ENCODE results near the gene POLR2F. TPM values are rescaled to one million over a fixed set of nuclear protein-coding genes. Genes with fewer than 3 reads are reported as not detected.

The POLR2F gene
- total RNA-seq, 1 experiment from 2014 or later, result 107 TPM

- no peaks in the 10 kb centered on the region for H3K9me3 ChIP-seq (ENCODE audit: control insufficient read depth in 1 of 2, insufficient read depth in 1 of 2, low read depth in 1 of 2, low read length in 2 of 2)
- H3K4me3 ChIP-seq (replicated peaks in 1 of 2; ENCODE audit: low read depth in 1 of 2, low read length in 2 of 2), result no peak overlapping the region
- no peak for TF ChIP-seq EGR1 (IDR thresholded peaks at IDR 0.05; ENCODE audit: low read depth)
- no peaks in the 10 kb centered on the region for H4K20me1 ChIP-seq (ENCODE audit: insufficient read depth)
- peaks cover 7 to 22% of the 10 kb centered on the region in 2 experiments for H3K4me1 ChIP-seq (ENCODE audit: control insufficient read depth in 1 of 2, insufficient read depth in 2 of 2, low read length in 2 of 2)
- BruUV-seq (replicated peaks), result no TSS peak
- RAD21 ChIA-PET (ENCODE audit: low non-redundant PET in 1 of 2, low total read pairs in 2 of 2, uncharacterized antibody in 2 of 2, unreplicated experiment in 2 of 2), result no interaction called here
- no peaks in the 10 kb centered on the region for H3K9me2 ChIP-seq (ENCODE audit: insufficient read depth)
- DNase-seq (ENCODE audit: low read depth, low spot score) (no peak), ATAC-seq (no peak)
- intact Hi-C loops (cut with micrococcal nuclease), result no loop called here
- H3K27me3 ChIP-seq (ENCODE audit: insufficient read depth, low read length), result no peaks in the 10 kb centered on the region
- H3K9ac ChIP-seq (ENCODE audit: low read length), result no peak overlapping the region
- H3K4me2 ChIP-seq (ENCODE audit: low read length), result no peak overlapping the region
- no peak overlapping the region for H3K27ac ChIP-seq (ENCODE audit: low read depth, low read length)
- CTCF ChIA-PET, result no interaction called here
- peaks cover 4 to 8% of the 10 kb centered on the region in 2 experiments; a peak in 2 of 4 replicates for H3K36me3 ChIP-seq (ENCODE audit: control insufficient read depth in 1 of 2, insufficient read depth in 2 of 2, low read length in 2 of 2)
- no peak overlapping the region for H2AFZ ChIP-seq (ENCODE audit: low read depth, low read length, poor library complexity, severe bottlenecking)
- peaks cover 31% of the 10 kb centered on the region for H3K79me2 ChIP-seq (ENCODE audit: insufficient read depth, low read length)
- POLR2A ChIA-PET, result no interaction called here
Observed at GRCh38 chr22:37910890-37911672, 42.4 kb upstream of the POLR2F start.

GRCh38 chr22:37911697-37912096, 41.8 kb upstream of the POLR2F start:
- H3K9ac ChIP-seq (ENCODE audit: low read length), result no peak overlapping the region
- H3K9me3 ChIP-seq (ENCODE audit: control insufficient read depth in 1 of 2, insufficient read depth in 1 of 2, low read depth in 1 of 2, low read length in 2 of 2), result no peaks in the 10 kb centered on the region
- intact Hi-C loops (cut with micrococcal nuclease), result no loop called here
- no peak for DNase-seq (ENCODE audit: low read depth, low spot score)
- no TSS peak for BruUV-seq (replicated peaks)
- peak; percentile 46; the same call in 1 of the 2 replicates for ATAC-seq
- no peak overlapping the region for H2AFZ ChIP-seq (ENCODE audit: low read depth, low read length, poor library complexity, severe bottlenecking)
- RAD21 ChIA-PET (ENCODE audit: low non-redundant PET in 1 of 2, low total read pairs in 2 of 2, uncharacterized antibody in 2 of 2, unreplicated experiment in 2 of 2), result no interaction called here
- TF ChIP-seq SP1 (IDR thresholded peaks at IDR 0.05; ENCODE audit: low read depth) (no peak), EZH2 (IDR thresholded peaks at IDR 0.05) (no peak), ELF1 (IDR thresholded peaks at IDR 0.05; ENCODE audit: borderline replicate concordance, low read depth) (no peak), POLR2A (IDR thresholded peaks at IDR 0.05; ENCODE audit: borderline replicate concordance, extremely low read depth, insufficient read depth, insufficient read length) (no peak), ZFX (IDR thresholded peaks at IDR 0.05) (no peak), SRF (IDR thresholded peaks at IDR 0.05; ENCODE audit: low read depth) (no peak), RAD21 (IDR thresholded peaks at IDR 0.05; ENCODE audit: low read depth) (no peak), ATF3 (IDR thresholded peaks at IDR 0.05) (no peak), FOSL1 (IDR thresholded peaks at IDR 0.05; ENCODE audit: low read depth) (no peak), SIN3A (IDR thresholded peaks at IDR 0.05; ENCODE audit: low read depth) (no peak), POLR2AphosphoS5 (IDR thresholded peaks at IDR 0.05; ENCODE audit: low read depth, low read length) (no peak), ZNF274 (IDR thresholded peaks at IDR 0.05; ENCODE audit: low read depth, low read length) (no peak), CTCF (IDR thresholded peaks at IDR 0.05 in 2 of 3, conservative IDR thresholded peaks at IDR 0.05 in 1 of 3; ENCODE audit: borderline replicate concordance in 1 of 3, insufficient read depth in 1 of 3, low read depth in 2 of 3, low read length in 2 of 3) (no peak)
- peaks cover 7 to 21% of the 10 kb centered on the region in 2 experiments for H3K4me1 ChIP-seq (ENCODE audit: control insufficient read depth in 1 of 2, insufficient read depth in 2 of 2, low read length in 2 of 2)
- H3K36me3 ChIP-seq (ENCODE audit: control insufficient read depth in 1 of 2, insufficient read depth in 2 of 2, low read length in 2 of 2), result peaks cover 4 to 13% of the 10 kb centered on the region in 2 experiments; a peak in 3 of 4 replicates
- no peaks in the 10 kb centered on the region for H3K27me3 ChIP-seq (ENCODE audit: insufficient read depth, low read length)
- H4K20me1 ChIP-seq (ENCODE audit: insufficient read depth), result no peaks in the 10 kb centered on the region
- peaks cover 30% of the 10 kb centered on the region for H3K79me2 ChIP-seq (ENCODE audit: insufficient read depth, low read length)
- H3K4me2 ChIP-seq (ENCODE audit: low read length), result no peak overlapping the region
- H3K9me2 ChIP-seq (ENCODE audit: insufficient read depth), result no peaks in the 10 kb centered on the region
- POLR2A ChIA-PET, result no interaction called here
- H3K27ac ChIP-seq (ENCODE audit: low read depth, low read length), result no peak overlapping the region
- CTCF ChIA-PET, result no interaction called here
- H3K4me3 ChIP-seq (replicated peaks in 1 of 2; ENCODE audit: low read depth in 1 of 2, low read length in 2 of 2), result no peak overlapping the region
